Measurements from ENCODE around the gene ADRB2. TPM values are rescaled to one million over a fixed set of nuclear protein-coding genes. Genes with fewer than 3 reads are reported as not detected.

ADRB2 gene
- total RNA-seq, 1 donor from 2014 or later, result not detected

GRCh38 chr5:148844433-148845280 lies 18.2 kb downstream of the ADRB2 start:
- Mint-ChIP-seq H3K4me3 (ENCODE audit: unreplicated experiment) (no peak overlapping the region), H3K27me3 (ENCODE audit: unreplicated experiment) (no peaks in the 10 kb centered on the region), H3K27ac (ENCODE audit: unreplicated experiment) (no peak overlapping the region), H3K36me3 (ENCODE audit: unreplicated experiment) (no peaks in the 10 kb centered on the region), H3K9me3 (ENCODE audit: unreplicated experiment) (no peaks in the 10 kb centered on the region), H3K4me1 (ENCODE audit: low read depth, unreplicated experiment) (no peaks in the 10 kb centered on the region)
- DNase-seq, result no peak
- TF ChIP-seq CTCF (IDR thresholded peaks at IDR 0.05; ENCODE audit: partially characterized antibody, unreplicated experiment), result no peak

DNA sequence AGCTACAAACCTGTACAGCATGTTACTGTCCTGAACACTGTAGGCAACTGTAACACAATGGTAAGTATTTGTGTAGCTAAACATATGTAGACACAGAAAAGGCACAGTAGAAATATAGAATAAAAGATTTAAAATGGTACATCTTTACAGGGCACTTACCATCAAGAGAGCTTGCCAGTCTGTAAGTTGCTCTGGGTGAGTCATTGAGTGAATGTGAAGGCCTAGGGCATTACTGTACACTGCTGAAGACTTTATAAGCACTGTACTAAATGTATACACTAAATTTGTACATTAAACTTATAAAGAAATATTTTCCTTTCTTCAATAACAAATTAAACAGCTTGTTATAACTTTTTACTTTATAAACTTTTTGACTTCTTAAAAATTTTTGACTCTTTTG lies 20.5 kb downstream of the ADRB2 start:
- Mint-ChIP-seq H3K27me3 (ENCODE audit: unreplicated experiment) (no peaks in the 10 kb centered on the region), H3K4me1 (ENCODE audit: low read depth, unreplicated experiment) (no peaks in the 10 kb centered on the region), H3K36me3 (ENCODE audit: unreplicated experiment) (no peaks in the 10 kb centered on the region), H3K9me3 (ENCODE audit: unreplicated experiment) (no peaks in the 10 kb centered on the region), H3K4me3 (ENCODE audit: unreplicated experiment) (no peak overlapping the region), H3K27ac (ENCODE audit: unreplicated experiment) (no peak overlapping the region)
- TF ChIP-seq CTCF (IDR thresholded peaks at IDR 0.05; ENCODE audit: partially characterized antibody, unreplicated experiment), result no peak
- DNase-seq, result no peak

GRCh38 chr5:148847456-148847855 lies 21.0 kb downstream of the ADRB2 start:
- no peaks in the 10 kb centered on the region for H3K27me3 Mint-ChIP-seq (ENCODE audit: unreplicated experiment)
- H3K4me1 Mint-ChIP-seq (ENCODE audit: low read depth, unreplicated experiment), result no peaks in the 10 kb centered on the region
- DNase-seq, result no peak
- H3K36me3 Mint-ChIP-seq (ENCODE audit: unreplicated experiment), result no peaks in the 10 kb centered on the region
- no peaks in the 10 kb centered on the region for H3K9me3 Mint-ChIP-seq (ENCODE audit: unreplicated experiment)
- H3K4me3 Mint-ChIP-seq (ENCODE audit: unreplicated experiment), result no peak overlapping the region
- no peak overlapping the region for H3K27ac Mint-ChIP-seq (ENCODE audit: unreplicated experiment)
- no peak for TF ChIP-seq CTCF (IDR thresholded peaks at IDR 0.05; ENCODE audit: partially characterized antibody, unreplicated experiment)

GRCh38 chr5:148848393-148849031 lies 22.1 kb downstream of the ADRB2 start:
- H3K9me3 Mint-ChIP-seq (ENCODE audit: unreplicated experiment), result no peaks in the 10 kb centered on the region
- H3K4me3 Mint-ChIP-seq (ENCODE audit: unreplicated experiment), result no peak overlapping the region
- no peaks in the 10 kb centered on the region for H3K4me1 Mint-ChIP-seq (ENCODE audit: low read depth, unreplicated experiment)
- no peaks in the 10 kb centered on the region for H3K36me3 Mint-ChIP-seq (ENCODE audit: unreplicated experiment)
- no peaks in the 10 kb centered on the region for H3K27me3 Mint-ChIP-seq (ENCODE audit: unreplicated experiment)
- no peak overlapping the region for H3K27ac Mint-ChIP-seq (ENCODE audit: unreplicated experiment)
- no peak for DNase-seq
- no peak for TF ChIP-seq CTCF (IDR thresholded peaks at IDR 0.05; ENCODE audit: partially characterized antibody, unreplicated experiment)

- H3K4me3 Mint-ChIP-seq (ENCODE audit: unreplicated experiment), result no peak overlapping the region
Measured at GRCh38 chr5:148849461-148849860, 23.1 kb downstream of the ADRB2 start.

More at GRCh38 chr5:148849461-148849860, 23.1 kb downstream of the ADRB2 start:
- Mint-ChIP-seq H3K9me3 (ENCODE audit: unreplicated experiment) (no peaks in the 10 kb centered on the region), H3K27me3 (ENCODE audit: unreplicated experiment) (no peaks in the 10 kb centered on the region), H3K4me1 (ENCODE audit: low read depth, unreplicated experiment) (no peaks in the 10 kb centered on the region), H3K36me3 (ENCODE audit: unreplicated experiment) (no peaks in the 10 kb centered on the region), H3K27ac (ENCODE audit: unreplicated experiment) (no peak overlapping the region)
- DNase-seq, result no peak
- no peak for TF ChIP-seq CTCF (IDR thresholded peaks at IDR 0.05; ENCODE audit: partially characterized antibody, unreplicated experiment)

Measured in glutamatergic neuron (in vitro differentiated cells).